Nephron progenitor cell (in vitro differentiated cells): ENCODE results near the gene FLT3LG.

Experiments
- DNase-seq: peaks from one replicate; pipeline ENCODE4 v3.0.0; 2021
- H3K27ac Mint-ChIP-seq: 2 replicates; pipeline ENCODE4 v1.8.0; 2021; ENCODE audit warnings: mild to moderate bottlenecking, moderate library complexity, mixed read lengths
- H3K27me3 Mint-ChIP-seq: 2 replicates; pipeline ENCODE4 v1.8.0; 2021; ENCODE audit warnings: mild to moderate bottlenecking, low read depth, mixed read lengths; ENCODE audit not compliant: poor library complexity
- H3K36me3 Mint-ChIP-seq: 2 replicates; pipeline ENCODE4 v1.8.0; 2021; ENCODE audit warnings: low read depth, mixed read lengths
- H3K4me1 Mint-ChIP-seq: 2 replicates; pipeline ENCODE4 v1.8.0; 2021; ENCODE audit warnings: mixed read lengths
- H3K4me3 Mint-ChIP-seq: 2 replicates; pipeline ENCODE4 v1.8.0; 2021; ENCODE audit warnings: mild to moderate bottlenecking, moderate library complexity, mixed read lengths
- H3K9me3 Mint-ChIP-seq: 2 replicates; pipeline ENCODE4 v1.8.0; 2021; ENCODE audit warnings: mild to moderate bottlenecking, moderate library complexity, mixed read lengths
- TF ChIP-seq, protein P1 (sequence below): fragments of 200-600 bp; sonication (generic); IDR thresholded peaks from 2 replicates; pipeline ENCODE4 v1.5.0; 2021; ENCODE audit warnings: antibody characterized with exemption

Gene FLT3LG

DNA sequence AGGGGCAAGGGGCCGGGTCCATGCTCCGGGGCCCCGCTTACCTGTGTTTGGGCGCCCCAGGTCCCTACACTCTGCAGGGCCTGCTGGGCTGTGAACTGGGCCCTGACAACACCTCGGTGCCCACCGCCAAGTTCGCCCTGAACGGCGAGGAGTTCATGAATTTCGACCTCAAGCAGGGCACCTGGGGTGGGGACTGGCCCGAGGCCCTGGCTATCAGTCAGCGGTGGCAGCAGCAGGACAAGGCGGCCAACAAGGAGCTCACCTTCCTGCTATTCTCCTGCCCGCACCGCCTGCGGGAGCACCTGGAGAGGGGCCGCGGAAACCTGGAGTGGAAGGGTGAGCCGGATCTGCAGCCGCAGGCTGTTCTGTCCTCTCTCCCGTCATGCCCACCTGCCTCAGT lies 40.1 kb downstream of the FLT3LG start:
- Mint-ChIP-seq H3K4me3 (peak overlapping the region; percentile 89), H3K9me3 (no peaks in the 10 kb centered on the region), H3K36me3 (peaks cover 25% of the 10 kb centered on the region), H3K4me1 (peaks cover 52% of the 10 kb centered on the region), H3K27ac (no peak overlapping the region), H3K27me3 (peaks cover 10% of the 10 kb centered on the region)
- TF ChIP-seq, protein P1, sequence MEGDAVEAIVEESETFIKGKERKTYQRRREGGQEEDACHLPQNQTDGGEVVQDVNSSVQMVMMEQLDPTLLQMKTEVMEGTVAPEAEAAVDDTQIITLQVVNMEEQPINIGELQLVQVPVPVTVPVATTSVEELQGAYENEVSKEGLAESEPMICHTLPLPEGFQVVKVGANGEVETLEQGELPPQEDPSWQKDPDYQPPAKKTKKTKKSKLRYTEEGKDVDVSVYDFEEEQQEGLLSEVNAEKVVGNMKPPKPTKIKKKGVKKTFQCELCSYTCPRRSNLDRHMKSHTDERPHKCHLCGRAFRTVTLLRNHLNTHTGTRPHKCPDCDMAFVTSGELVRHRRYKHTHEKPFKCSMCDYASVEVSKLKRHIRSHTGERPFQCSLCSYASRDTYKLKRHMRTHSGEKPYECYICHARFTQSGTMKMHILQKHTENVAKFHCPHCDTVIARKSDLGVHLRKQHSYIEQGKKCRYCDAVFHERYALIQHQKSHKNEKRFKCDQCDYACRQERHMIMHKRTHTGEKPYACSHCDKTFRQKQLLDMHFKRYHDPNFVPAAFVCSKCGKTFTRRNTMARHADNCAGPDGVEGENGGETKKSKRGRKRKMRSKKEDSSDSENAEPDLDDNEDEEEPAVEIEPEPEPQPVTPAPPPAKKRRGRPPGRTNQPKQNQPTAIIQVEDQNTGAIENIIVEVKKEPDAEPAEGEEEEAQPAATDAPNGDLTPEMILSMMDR: no peak
- no peak for DNase-seq

DNA sequence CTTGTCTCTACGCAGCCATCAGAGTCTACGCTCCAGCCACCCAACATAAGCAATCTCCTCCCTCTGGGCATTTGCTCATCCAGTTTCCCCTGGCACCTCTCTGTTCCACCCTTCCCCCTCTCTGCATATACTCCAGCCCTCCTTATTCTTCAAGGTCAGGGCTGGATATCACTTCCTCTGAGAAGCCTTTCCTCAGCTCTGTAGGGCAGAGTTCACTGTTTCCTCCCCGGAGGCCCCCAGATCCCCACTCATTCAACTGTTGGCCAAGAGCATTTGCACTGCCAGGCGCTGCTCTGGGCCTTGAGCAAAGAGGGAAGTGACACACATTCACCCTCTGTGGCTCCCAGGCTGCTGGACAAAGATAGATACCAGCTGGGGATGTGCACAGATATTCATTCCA lies 41.8 kb downstream of the FLT3LG start:
- DNase-seq: no peak
- Mint-ChIP-seq H3K9me3 (no peaks in the 10 kb centered on the region), H3K4me3 (peak overlapping the region; percentile 67), H3K27me3 (peaks cover 10% of the 10 kb centered on the region), H3K27ac (peak overlapping the region; percentile 66), H3K4me1 (peaks cover 50% of the 10 kb centered on the region), H3K36me3 (peaks cover 35% of the 10 kb centered on the region)
- TF ChIP-seq, protein P1: no peak

DNA sequence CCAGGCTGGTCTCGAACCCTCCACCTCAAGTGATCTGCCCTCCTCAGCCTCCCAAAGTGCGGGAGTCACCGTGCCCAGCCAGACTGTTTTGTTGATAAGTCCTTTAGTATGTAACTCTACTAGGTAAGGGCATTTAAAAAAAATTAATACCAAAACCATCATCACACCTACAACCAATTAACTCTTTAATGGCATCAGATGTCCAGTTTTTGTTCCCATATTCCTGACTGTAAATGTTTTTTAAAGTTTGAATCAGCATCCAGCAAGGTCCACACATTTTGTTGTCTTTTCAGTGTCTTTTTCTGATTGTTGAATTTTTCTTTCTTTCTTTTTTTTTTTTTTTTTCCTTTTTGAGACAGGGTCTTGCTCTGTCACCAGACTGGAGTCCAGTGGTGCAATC lies 44.0 kb downstream of the FLT3LG start:
- DNase-seq: no peak
- H3K27ac Mint-ChIP-seq: peak overlapping the region; percentile 66
- no peak overlapping the region for H3K4me3 Mint-ChIP-seq
- TF ChIP-seq, protein P1: no peak
- H3K36me3 Mint-ChIP-seq: peaks cover 42% of the 10 kb centered on the region
- H3K27me3 Mint-ChIP-seq: peaks cover 7% of the 10 kb centered on the region
- H3K9me3 Mint-ChIP-seq: no peaks in the 10 kb centered on the region
- peaks cover 34% of the 10 kb centered on the region for H3K4me1 Mint-ChIP-seq

DNA sequence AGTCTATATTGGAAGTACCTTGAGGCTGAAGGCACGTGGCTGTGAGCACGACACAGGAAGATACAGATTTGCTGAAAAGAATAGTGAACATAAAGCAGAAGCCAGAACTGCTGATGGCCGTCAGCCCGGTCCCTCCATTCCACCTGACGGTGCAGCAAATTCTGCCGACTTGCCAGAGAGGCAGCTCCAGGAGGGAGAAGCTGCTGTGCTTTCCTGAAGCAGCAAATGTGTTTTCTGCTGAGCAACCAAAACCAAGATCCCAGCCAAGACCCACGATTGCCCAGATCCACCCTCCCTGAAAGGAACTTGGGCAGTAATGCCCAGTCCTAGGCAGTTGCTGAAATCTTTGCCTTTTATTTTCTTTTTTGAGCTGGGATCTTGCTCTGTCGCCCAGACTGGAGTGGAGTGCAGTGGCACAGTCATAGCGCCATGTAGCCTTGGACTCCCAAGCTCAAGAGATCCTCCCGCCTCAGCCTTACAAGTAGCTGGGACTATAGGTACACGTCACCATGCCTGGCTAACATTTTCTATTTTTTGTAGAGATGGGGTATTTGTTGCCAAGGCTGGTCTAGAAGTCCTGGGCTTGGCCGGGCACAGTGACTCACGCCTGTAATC lies 46.8 kb downstream of the FLT3LG start:
- TF ChIP-seq, protein P1: no peak
- Mint-ChIP-seq H3K27ac (no peak overlapping the region), H3K36me3 (peaks cover 54% of the 10 kb centered on the region), H3K4me1 (peaks cover 18% of the 10 kb centered on the region), H3K9me3 (no peaks in the 10 kb centered on the region), H3K27me3 (peaks cover 7% of the 10 kb centered on the region), H3K4me3 (no peak overlapping the region)
- DNase-seq: no peak

DNA sequence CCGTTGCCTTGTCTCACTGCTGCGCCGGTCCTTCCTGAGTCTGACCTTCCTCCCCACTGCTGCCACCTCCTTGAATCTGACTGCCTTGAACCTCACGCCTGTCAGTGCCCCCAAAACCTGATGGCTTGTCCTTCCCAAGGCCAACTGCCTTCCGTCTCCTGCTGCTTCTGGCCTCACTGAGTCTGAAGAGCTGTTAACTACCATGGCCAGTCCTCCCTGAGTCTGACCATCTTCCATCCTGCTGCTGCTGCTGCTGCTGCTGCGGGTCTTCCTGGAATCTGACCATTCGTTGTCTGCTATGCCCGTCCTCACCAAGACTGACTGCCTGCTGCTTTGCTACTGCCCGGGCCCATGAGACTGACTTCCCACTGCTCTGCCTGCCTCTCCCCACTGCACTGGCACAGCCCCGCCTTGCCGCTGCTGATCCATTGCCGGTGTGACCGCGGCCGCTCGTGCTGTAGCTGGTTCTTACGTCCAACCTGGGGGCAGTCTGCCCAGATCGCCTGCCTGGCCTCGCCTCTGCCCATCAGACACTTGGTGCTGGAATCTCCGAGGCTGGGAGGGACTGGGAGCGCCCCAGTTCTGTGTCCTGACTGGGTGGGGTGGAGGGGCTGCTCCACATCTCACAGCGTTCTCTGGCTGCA lies 50.9 kb downstream of the FLT3LG start:
- H3K27ac Mint-ChIP-seq: peak overlapping the region; percentile 61
- H3K36me3 Mint-ChIP-seq: peaks cover 49% of the 10 kb centered on the region
- peaks cover 4% of the 10 kb centered on the region for H3K9me3 Mint-ChIP-seq
- DNase-seq: no peak
- TF ChIP-seq, protein P1: no peak
- peaks cover 16% of the 10 kb centered on the region for H3K27me3 Mint-ChIP-seq
- peaks cover 17% of the 10 kb centered on the region for H3K4me1 Mint-ChIP-seq
- H3K4me3 Mint-ChIP-seq: no peak overlapping the region
